ENCODE data around the gene RRP15. TPM values are rescaled to one million over a fixed set of nuclear protein-coding genes. Genes with fewer than 3 reads are reported as not detected.

The RRP15 gene
- total RNA-seq, 4 donors from 2014 or later = 13.1 to 27.4 (median 18.8) TPM

DNA sequence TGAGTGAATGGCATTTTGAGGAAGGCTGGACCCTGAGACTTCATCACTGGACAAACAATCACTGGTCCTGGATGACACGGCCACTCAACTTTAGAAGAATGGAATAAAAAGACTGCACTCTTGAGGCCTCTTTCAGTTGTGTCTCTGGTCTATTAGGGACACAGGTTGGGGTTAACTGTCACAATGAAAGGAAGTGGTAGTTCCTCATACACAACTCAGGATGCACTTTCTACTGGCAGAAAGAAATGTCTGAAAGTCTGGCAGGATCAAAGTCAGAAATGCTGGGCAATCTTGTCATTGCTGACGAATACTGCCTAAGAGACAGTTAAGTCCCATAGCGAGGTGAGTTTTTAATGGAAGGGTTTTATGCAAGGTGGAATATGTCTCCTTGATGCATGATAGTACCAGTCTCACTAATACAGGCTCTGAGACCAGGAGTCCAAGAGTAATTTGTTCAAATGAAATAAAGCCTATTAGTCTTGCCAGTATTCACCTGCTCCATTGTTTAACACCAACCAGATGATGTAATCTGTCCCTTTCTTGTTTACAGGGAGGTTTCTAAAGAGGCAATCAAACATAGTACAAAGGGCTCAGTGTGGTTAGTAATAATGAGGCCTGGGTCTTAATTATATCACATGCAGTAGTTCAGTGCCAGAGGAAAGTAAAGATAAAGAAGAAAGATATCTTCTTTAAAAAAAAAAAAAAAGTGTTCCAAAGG is 11.2 kb upstream of the RRP15 start:
- in situ Hi-C loops (cut with MboI; ENCODE audit: low sequenced_read_pairs in 4 of 4) = no loop called here
- TF ChIP-seq, protein P1, sequence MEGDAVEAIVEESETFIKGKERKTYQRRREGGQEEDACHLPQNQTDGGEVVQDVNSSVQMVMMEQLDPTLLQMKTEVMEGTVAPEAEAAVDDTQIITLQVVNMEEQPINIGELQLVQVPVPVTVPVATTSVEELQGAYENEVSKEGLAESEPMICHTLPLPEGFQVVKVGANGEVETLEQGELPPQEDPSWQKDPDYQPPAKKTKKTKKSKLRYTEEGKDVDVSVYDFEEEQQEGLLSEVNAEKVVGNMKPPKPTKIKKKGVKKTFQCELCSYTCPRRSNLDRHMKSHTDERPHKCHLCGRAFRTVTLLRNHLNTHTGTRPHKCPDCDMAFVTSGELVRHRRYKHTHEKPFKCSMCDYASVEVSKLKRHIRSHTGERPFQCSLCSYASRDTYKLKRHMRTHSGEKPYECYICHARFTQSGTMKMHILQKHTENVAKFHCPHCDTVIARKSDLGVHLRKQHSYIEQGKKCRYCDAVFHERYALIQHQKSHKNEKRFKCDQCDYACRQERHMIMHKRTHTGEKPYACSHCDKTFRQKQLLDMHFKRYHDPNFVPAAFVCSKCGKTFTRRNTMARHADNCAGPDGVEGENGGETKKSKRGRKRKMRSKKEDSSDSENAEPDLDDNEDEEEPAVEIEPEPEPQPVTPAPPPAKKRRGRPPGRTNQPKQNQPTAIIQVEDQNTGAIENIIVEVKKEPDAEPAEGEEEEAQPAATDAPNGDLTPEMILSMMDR (IDR thresholded peaks at IDR 0.05 in 4 of 5, conservative IDR thresholded peaks at IDR 0.05 in 1 of 5) = no peak
- no peak for TF ChIP-seq POLR2A (IDR thresholded peaks at IDR 0.05)
- H3K9me3 ChIP-seq = no peaks in the 10 kb centered on the region
- H3K36me3 ChIP-seq = no peaks in the 10 kb centered on the region
- DNase-seq = no peak
- H3K27ac ChIP-seq = no peak overlapping the region
- intact Hi-C loops (cut with DNase I; ENCODE audit: low total_unique reads) = no loop called here
- H3K4me3 ChIP-seq = no peak overlapping the region
- no peaks in the 10 kb centered on the region for H3K4me1 ChIP-seq
- no peak for ATAC-seq
- no peaks in the 10 kb centered on the region for H3K27me3 ChIP-seq

DNA sequence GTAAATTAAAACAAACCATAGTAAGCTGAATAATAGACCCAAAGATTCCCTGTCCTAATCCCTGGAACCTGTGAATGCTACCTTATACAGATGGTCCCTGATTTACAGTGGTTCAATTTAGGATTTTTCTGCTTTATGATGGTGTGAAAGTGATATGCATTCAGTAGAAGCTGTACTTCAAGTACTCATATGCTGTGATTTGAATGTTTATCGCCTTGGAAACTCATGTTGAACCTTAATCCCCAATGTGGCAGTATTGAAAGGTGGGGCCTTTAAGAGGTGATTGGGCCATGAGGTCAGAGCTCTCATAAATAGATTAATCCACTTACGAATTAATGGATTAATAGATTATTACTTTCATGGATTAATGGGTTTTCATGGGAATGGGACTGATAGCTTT is 10.6 kb upstream of the RRP15 start:
- no peak for ATAC-seq
- no peak for DNase-seq
- H3K4me1 ChIP-seq = no peaks in the 10 kb centered on the region
- H3K27me3 ChIP-seq = no peaks in the 10 kb centered on the region
- H3K27ac ChIP-seq = no peak overlapping the region
- in situ Hi-C loops (cut with MboI; ENCODE audit: low sequenced_read_pairs in 4 of 4) (no loop called here), intact Hi-C loops (cut with DNase I; ENCODE audit: low total_unique reads) (no loop called here)
- no peaks in the 10 kb centered on the region for H3K9me3 ChIP-seq
- TF ChIP-seq, protein P1 (IDR thresholded peaks at IDR 0.05 in 4 of 5, conservative IDR thresholded peaks at IDR 0.05 in 1 of 5) = no peak
- no peak for TF ChIP-seq POLR2A (IDR thresholded peaks at IDR 0.05)
- H3K36me3 ChIP-seq = no peaks in the 10 kb centered on the region
- no peak overlapping the region for H3K4me3 ChIP-seq

DNA sequence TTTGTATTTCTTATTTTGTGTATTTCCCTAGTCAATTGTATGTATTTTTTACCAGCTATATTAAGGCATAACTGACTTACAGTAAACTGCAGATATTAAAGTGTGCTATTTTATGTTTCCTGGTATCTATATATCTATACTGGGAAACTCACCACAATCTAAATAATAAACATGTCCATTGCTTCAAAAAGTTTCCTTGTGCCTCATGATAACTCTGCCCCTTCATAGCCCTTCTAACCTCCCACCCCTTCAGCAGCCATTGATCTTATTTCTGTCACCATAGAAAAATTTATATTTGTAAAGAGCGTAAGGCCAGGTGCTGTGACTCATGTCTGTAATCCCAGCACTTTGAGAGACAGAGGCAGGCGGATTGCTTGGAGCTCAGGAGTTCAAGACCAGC is 9.3 kb upstream of the RRP15 start:
- Histone ChIP-seq H3K4me1 (no peaks in the 10 kb centered on the region), H3K27ac (no peak overlapping the region), H3K9me3 (no peaks in the 10 kb centered on the region), H3K36me3 (no peaks in the 10 kb centered on the region), H3K4me3 (no peak overlapping the region), H3K27me3 (no peaks in the 10 kb centered on the region)
- DNase-seq = no peak
- no peak for TF ChIP-seq POLR2A (IDR thresholded peaks at IDR 0.05)
- TF ChIP-seq, protein P1 (IDR thresholded peaks at IDR 0.05 in 4 of 5, conservative IDR thresholded peaks at IDR 0.05 in 1 of 5) = no peak
- in situ Hi-C loops (cut with MboI; ENCODE audit: low sequenced_read_pairs in 4 of 4) (no loop called here), intact Hi-C loops (cut with DNase I; ENCODE audit: low total_unique reads) (no loop called here)
- ATAC-seq = no peak

DNA sequence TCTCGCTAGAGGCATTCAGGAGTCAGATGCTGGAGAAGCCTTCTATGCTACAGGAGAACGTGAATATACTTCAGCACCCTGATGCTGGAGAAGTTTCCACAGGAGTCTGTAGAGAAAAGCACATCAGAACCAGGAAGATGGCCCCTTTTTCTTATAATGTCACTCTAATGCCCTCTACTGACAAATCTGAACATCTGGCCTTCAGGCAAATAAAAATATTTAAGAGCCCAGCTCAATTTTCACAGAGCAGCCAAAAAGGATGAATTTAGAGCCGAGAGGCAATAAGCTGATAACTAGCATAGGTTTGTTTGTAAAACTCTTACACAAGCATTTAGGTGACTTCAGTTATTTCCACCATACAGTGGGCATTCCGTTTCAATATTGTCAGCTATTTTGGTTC is 3.8 kb upstream of the RRP15 start:
- Histone ChIP-seq H3K4me3 (no peak overlapping the region), H3K27me3 (no peaks in the 10 kb centered on the region), H3K9me3 (no peaks in the 10 kb centered on the region), H3K36me3 (no peaks in the 10 kb centered on the region), H3K27ac (no peak overlapping the region), H3K4me1 (peaks cover 8 to 9% of the 10 kb centered on the region in 2 donors)
- intact Hi-C loops (cut with DNase I; ENCODE audit: low total_unique reads) (no loop called here), in situ Hi-C loops (cut with MboI; ENCODE audit: low sequenced_read_pairs in 4 of 4) (no loop called here)
- TF ChIP-seq, protein P1 (IDR thresholded peaks at IDR 0.05 in 4 of 5, conservative IDR thresholded peaks at IDR 0.05 in 1 of 5) = no peak
- TF ChIP-seq POLR2A (IDR thresholded peaks at IDR 0.05) = no peak
- ATAC-seq (no peak), DNase-seq (no peak)

All from gastrocnemius medialis (tissue), 4 donors.